ENCODE data around the gene TAL1.
"Not testable (repeated sequence)": the region's sequence is repeated elsewhere in the genome, so short reads cannot be mapped to it uniquely, and the experiment has no call there.

Gene TAL1

GRCh38 chr1:47210666-47211065 lies 21.4 kb downstream of the TAL1 start:
- DNase-seq, result no peak

GRCh38 chr1:47209725-47210325 lies 22.2 kb downstream of the TAL1 start:
- no peak for DNase-seq

GRCh38 chr1:47209091-47209490 lies 22.9 kb downstream of the TAL1 start:
- DNase-seq, result no peak

GRCh38 chr1:47208374-47208850 lies 23.6 kb downstream of the TAL1 start:
- DNase-seq, result no peak

GRCh38 chr1:47207803-47208373 lies 24.1 kb downstream of the TAL1 start:
- no peak for DNase-seq

- no peak for DNase-seq
Measured at GRCh38 chr1:47205918-47206317, 26.1 kb downstream of the TAL1 start.

- DNase-seq, result not testable (repeated sequence)
Measured at GRCh38 chr1:47203504-47203903, 28.5 kb downstream of the TAL1 start.

GRCh38 chr1:47201179-47201578 lies 30.8 kb downstream of the TAL1 start:
- DNase-seq, result no peak

GRCh38 chr1:47198214-47198613 lies 33.8 kb downstream of the TAL1 start:
- DNase-seq, result no peak

- peak in 1 of 2 experiments; percentile 28 for DNase-seq
Measured at GRCh38 chr1:47196622-47197021, 35.4 kb downstream of the TAL1 start.

GRCh38 chr1:47195981-47196380 lies 36.0 kb downstream of the TAL1 start:
- DNase-seq, result not testable (repeated sequence)

GRCh38 chr1:47194311-47194710 lies 37.7 kb downstream of the TAL1 start:
- no peak for DNase-seq

- DNase-seq, result not testable (repeated sequence)
Measured at GRCh38 chr1:47193496-47193895, 38.5 kb downstream of the TAL1 start.

- peak; percentile 63 to 79 for DNase-seq
Measured at GRCh38 chr1:47192458-47193384, 39.3 kb downstream of the TAL1 start.

- no peak for DNase-seq
Measured at GRCh38 chr1:47191940-47192457, 40.0 kb downstream of the TAL1 start.

- no peak for DNase-seq
Measured at GRCh38 chr1:47190857-47191256, 41.2 kb downstream of the TAL1 start.

GRCh38 chr1:47190509-47190855 lies 41.5 kb downstream of the TAL1 start:
- no peak for DNase-seq

GRCh38 chr1:47189844-47190508 lies 42.0 kb downstream of the TAL1 start, which contains the start of gene PDZK1IP1:
Gene PDZK1IP1 (minus strand): TSS chr1:47190036. CDS start chr1:47189932, 104 bp downstream.
- DNase-seq, result peak in 1 of 2 experiments; percentile 15

GRCh38 chr1:47188791-47189785 lies 42.9 kb downstream of the TAL1 start:
- DNase-seq, result no peak

GRCh38 chr1:47187926-47188250 lies 44.1 kb downstream of the TAL1 start:
- no peak for DNase-seq

GRCh38 chr1:47187231-47187925 lies 44.6 kb downstream of the TAL1 start:
- no peak for DNase-seq

Measured in NCI-H446 (cell line).